HepG2 (cell line): ENCODE results near the gene TULP3. TPM values are rescaled to one million over a fixed set of nuclear protein-coding genes. Genes with fewer than 3 reads are reported as not detected.

ENCODE experiments used
- CBX1 ChIP-seq: IDR thresholded peaks from one replicate; pipeline ENCODE4 v1.6.1; 2016; ENCODE audit warnings: antibody characterized with exemption, low read depth
- DDIT3 ChIP-seq: sonication (generic); formaldehyde crosslinking; IDR thresholded peaks from 2 replicates; pipeline ENCODE4 v1.4.0; 2020; ENCODE audit warnings: mild to moderate bottlenecking, missing genetic modification reagents
- FOSL2 ChIP-seq: sonication (generic); formaldehyde crosslinking; IDR thresholded peaks from 2 replicates; pipeline ENCODE4 v1.4.0; 2020; ENCODE audit warnings: missing genetic modification reagents
- GMEB1 ChIP-seq: sonication (generic); formaldehyde crosslinking; IDR thresholded peaks from 2 replicates; pipeline ENCODE4 v1.5.1; 2020; ENCODE audit warnings: missing genetic modification reagents, mild to moderate bottlenecking, borderline replicate concordance
- HINFP ChIP-seq: sonication (generic); formaldehyde crosslinking; IDR thresholded peaks from 2 replicates; pipeline ENCODE4 v1.4.0; 2020; ENCODE audit warnings: low read depth, mild to moderate bottlenecking, missing genetic modification reagents
- RAD51 ChIP-seq: fragments of 450-650 bp; IDR thresholded peaks from 2 replicates; pipeline ENCODE4 v1.6.1; 2016; ENCODE audit warnings: borderline replicate concordance
- SIN3A ChIP-seq: IDR thresholded peaks from 2 replicates; pipeline ENCODE4 v1.6.1; 2011; ENCODE audit warnings: low read depth, mild to moderate bottlenecking, control low read depth, low read length, borderline replicate concordance
- SOX6 ChIP-seq, 2 experiments: fragments of 450-650 bp in 1 of 2; sonication (generic) in 1 of 2; formaldehyde crosslinking in 1 of 2; IDR thresholded peaks; 2 replicates each; pipeline versions ENCODE4 v1.4.0 to v1.6.1; 2017 to 2020; ENCODE audit warnings: antibody characterized with exemption in 1 of 2, mild to moderate bottlenecking in 1 of 2, missing genetic modification reagents in 1 of 2
- SRY ChIP-seq: sonication (generic); formaldehyde crosslinking; IDR thresholded peaks from 2 replicates; pipeline ENCODE4 v1.8.0; 2022; ENCODE audit warnings: mild to moderate bottlenecking, missing genetic modification reagents
- STAG1 ChIP-seq: sonication (generic); formaldehyde crosslinking; IDR thresholded peaks from 2 replicates; pipeline ENCODE4 v1.4.0; 2020; ENCODE audit warnings: missing genetic modification reagents
- TCF7L2 ChIP-seq: IDR thresholded peaks from 2 replicates; pipeline ENCODE4 v1.6.1; 2011; ENCODE audit warnings: mild to moderate bottlenecking, low read depth, low read length, moderate library complexity
- YEATS2 ChIP-seq: sonication (generic); formaldehyde crosslinking; IDR thresholded peaks from 2 replicates; pipeline ENCODE4 v1.4.0; 2020; ENCODE audit warnings: missing genetic modification reagents, borderline replicate concordance
- ZNF12 ChIP-seq: sonication (generic); formaldehyde crosslinking; IDR thresholded peaks from 2 replicates; pipeline ENCODE4 v1.5.0; 2020; ENCODE audit warnings: missing genetic modification reagents
- ZNF205 ChIP-seq: IDR thresholded peaks from 2 replicates; pipeline ENCODE4 v1.6.1; 2018; ENCODE audit warnings: missing biosample characterization, missing genetic modification reagents
- ZNF430 ChIP-seq: sonication (generic); formaldehyde crosslinking; IDR thresholded peaks from 2 replicates; pipeline ENCODE4 v1.9.0; 2021; ENCODE audit warnings: mild to moderate bottlenecking, missing genetic modification reagents
- ZNF460 ChIP-seq: sonication (generic); formaldehyde crosslinking; IDR thresholded peaks from 2 replicates; pipeline ENCODE4 v1.5.1; 2020; ENCODE audit warnings: missing genetic modification reagents, mild to moderate bottlenecking, borderline replicate concordance
- ZNF484 ChIP-seq: sonication (generic); formaldehyde crosslinking; IDR thresholded peaks from 2 replicates; pipeline ENCODE4 v1.5.1; 2020; ENCODE audit warnings: mild to moderate bottlenecking, low read depth, missing genetic modification reagents, borderline replicate concordance
- ZNF556 ChIP-seq: sonication (generic); formaldehyde crosslinking; IDR thresholded peaks from 2 replicates; pipeline ENCODE4 v1.4.0; 2020; ENCODE audit warnings: mild to moderate bottlenecking, missing genetic modification reagents, borderline replicate concordance
- ZNF674 ChIP-seq: sonication (generic); formaldehyde crosslinking; IDR thresholded peaks from 2 replicates; pipeline ENCODE4 v1.5.0; 2020; ENCODE audit warnings: low read depth, mild to moderate bottlenecking, missing genetic modification reagents
- ZNF746 ChIP-seq: sonication (generic); formaldehyde crosslinking; IDR thresholded peaks from 2 replicates; pipeline ENCODE4 v1.8.0; 2022; ENCODE audit warnings: mild to moderate bottlenecking, missing genetic modification reagents
- ZNF75D ChIP-seq: sonication (generic); formaldehyde crosslinking; IDR thresholded peaks from 2 replicates; pipeline ENCODE4 v1.8.1; 2023; ENCODE audit warnings: missing genetic modification reagents, mild to moderate bottlenecking, borderline replicate concordance
- ZNF768 ChIP-seq: sonication (generic); formaldehyde crosslinking; IDR thresholded peaks from 2 replicates; pipeline ENCODE4 v1.4.0; 2020; ENCODE audit warnings: missing genetic modification reagents
- polyA plus RNA-seq, 8 experiments: library from polyadenylated mRNA; depleted of rRNA in 3 of 8; stranded (reverse) in 7 of 8; unstranded in 1 of 8; fragments of >200 nt; fragmentation: Illumina TruSeq in 4 of 8; extraction: Trizol in 4 of 8; gene quantifications; 2 replicates each; pipeline versions ENCODE4 v1.2.1 to v1.2.3, GENCODE V29; 2011 to 2016; ENCODE audit warnings: low read depth in 4 of 8, missing spikeins in 1 of 8, mixed read lengths in 1 of 8; ENCODE audit not compliant: insufficient read depth in 1 of 8
- total RNA-seq, 5 experiments: library from RNA; depleted of rRNA; stranded (reverse); fragments of >200 nt; fragmentation: Illumina TruSeq; extraction: Trizol; gene quantifications; 2 replicates each; pipeline ENCODE4 v1.2.3, GENCODE V29; 2016; ENCODE audit warnings: low read depth in 1 of 5
- TF ChIP-seq, protein P1 (sequence below): sonication (generic); formaldehyde crosslinking; conservative IDR thresholded peaks from 2 replicates; pipeline ENCODE4 v1.4.0; 2020; ENCODE audit warnings: missing genetic modification reagents

TULP3 gene
- total and polyA plus RNA-seq, 2 of the 13 experiments (the other 11 are each of a cell fraction or from before 2014, with no cell fraction given) = 11.2 to 13.2 TPM

DNA sequence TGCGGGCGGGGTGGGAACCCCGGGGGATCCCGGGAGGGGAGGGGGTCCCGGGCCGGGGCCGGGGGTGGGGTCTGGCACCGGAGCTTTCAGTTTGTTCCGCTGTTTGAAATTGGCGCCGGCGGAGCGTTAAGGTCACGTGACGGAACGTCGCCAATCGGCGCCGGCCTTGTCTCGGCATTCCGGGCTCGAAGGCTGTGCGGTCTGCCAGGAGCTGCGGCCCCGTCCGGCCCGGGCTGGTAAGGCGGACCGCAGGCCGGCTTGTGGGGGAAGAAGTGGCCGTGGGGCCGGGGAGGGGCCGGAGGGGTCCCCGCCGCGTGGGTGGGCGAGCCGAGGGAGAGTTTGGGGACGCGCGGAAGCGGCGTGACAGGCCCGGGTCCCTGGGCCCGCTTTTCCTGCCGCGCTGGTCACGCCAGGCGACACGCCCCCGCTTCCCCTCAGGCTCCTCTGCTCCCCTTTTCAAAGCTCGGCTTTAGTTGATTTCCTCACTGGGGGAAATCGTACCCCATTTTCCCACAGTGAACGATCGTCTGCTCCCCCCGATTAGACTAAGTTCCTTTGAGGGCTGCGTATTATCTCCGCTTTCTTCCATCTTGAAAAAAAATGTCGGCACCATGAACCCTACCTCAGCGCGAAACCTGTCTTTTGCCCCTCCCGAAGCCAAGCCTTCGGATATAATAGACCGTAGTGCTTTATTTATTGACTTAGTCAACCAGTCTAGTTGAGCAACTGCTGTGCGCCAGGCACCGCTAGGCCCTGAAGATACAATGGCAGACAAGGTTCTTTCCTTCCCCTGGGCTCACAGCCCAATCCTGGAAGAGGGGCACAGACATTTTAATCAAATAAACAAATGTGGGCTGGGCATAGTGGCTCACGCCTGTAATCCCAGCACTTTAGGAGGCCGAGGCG, 13.4 kb upstream of the TULP3 start, which contains the start of the genes FOXM1 and RHNO1 (continued):
- TF ChIP-seq HINFP (no peak), SIN3A (peak; percentile 97; the same call in 1 of the 2 replicates), ZNF768 (CRISPR knock-in tag) (peak; percentile 66; the same call in 1 of the 2 replicates), ZNF460 (no peak), STAG1 (CRISPR knock-in tag) (no peak), YEATS2 (no peak; the same call in 1 of the 2 replicates), GMEB1 (CRISPR knock-in tag) (peak; percentile 86), DDIT3 (CRISPR knock-in tag) (no peak), CBX1 (no peak), RAD51 (peak; percentile 94), SRY (CRISPR knock-in tag) (no peak), TCF7L2 (no peak), ZNF484 (CRISPR knock-in tag) (no peak), ZNF430 (peak; percentile 9; the same call in 1 of the 2 replicates), ZNF674 (CRISPR knock-in tag) (0 out of 2 replicates have a peak, but pooled peaks have one; percentile 60), SOX6 (IDR thresholded peaks at IDR 0.05) (no peak), SOX6 (CRISPR knock-in tag; IDR thresholded peaks at IDR 0.05) (no peak; the same call in 1 of the 2 replicates), ZNF75D (CRISPR knock-in tag) (no peak), ZNF12 (CRISPR knock-in tag) (peak; percentile 26; the same call in 1 of the 2 replicates), ZNF556 (CRISPR knock-in tag) (no peak), FOSL2 (CRISPR knock-in tag) (peak; percentile 16; the same call in 1 of the 2 replicates), ZNF205 (CRISPR knock-in tag) (no peak), ZNF746 (CRISPR knock-in tag) (no peak)
- TF ChIP-seq, protein P1, sequence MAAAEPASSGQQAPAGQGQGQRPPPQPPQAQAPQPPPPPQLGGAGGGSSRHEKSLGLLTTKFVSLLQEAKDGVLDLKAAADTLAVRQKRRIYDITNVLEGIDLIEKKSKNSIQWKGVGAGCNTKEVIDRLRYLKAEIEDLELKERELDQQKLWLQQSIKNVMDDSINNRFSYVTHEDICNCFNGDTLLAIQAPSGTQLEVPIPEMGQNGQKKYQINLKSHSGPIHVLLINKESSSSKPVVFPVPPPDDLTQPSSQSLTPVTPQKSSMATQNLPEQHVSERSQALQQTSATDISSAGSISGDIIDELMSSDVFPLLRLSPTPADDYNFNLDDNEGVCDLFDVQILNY = peak; percentile 97
